Breast epithelium (tissue), 4 donors: ENCODE measurements around the gene STX8. TPM values are rescaled to one million over a fixed set of nuclear protein-coding genes. Genes with fewer than 3 reads are reported as not detected.

Source experiments
- DNase-seq, 2 donors: peaks; one replicate each; pipeline ENCODE4 v3.0.0-alpha.2; 2019; ENCODE audit warnings: low spot score in 2 of 2
- H3K27ac ChIP-seq, 2 donors: fragments of 200-600 bp; sonication (generic) in 1 of 2; one replicate each; pipeline ENCODE4 v1.5.1; 2016 to 2019; ENCODE audit warnings: mild to moderate bottlenecking in 1 of 2
- H3K27me3 ChIP-seq, 2 donors: fragments of 200-600 bp; sonication (generic) in 1 of 2; one replicate each; pipeline versions ENCODE4 v1.5.1 to v1.6.0; 2017 to 2019; ENCODE audit warnings: control low read depth in 1 of 2, mild to moderate bottlenecking in 1 of 2
- H3K36me3 ChIP-seq: fragments of 200-600 bp; one replicate; pipeline ENCODE4 v1.5.1; 2019
- H3K4me1 ChIP-seq, 2 donors: fragments of 200-600 bp; sonication (generic); one replicate each; pipeline ENCODE4 v1.5.1; 2016 to 2019; ENCODE audit warnings: control low read depth in 1 of 2
- H3K4me3 ChIP-seq, 3 donors: fragments of 200-600 bp; sonication (generic); 1 replicate in 2 of 3; 2 replicates in 1 of 3; pipeline ENCODE4 v1.5.1; 2016 to 2019; ENCODE audit warnings: mild to moderate bottlenecking in 3 of 3, moderate library complexity in 2 of 3
- H3K9me3 ChIP-seq, 2 donors: fragments of 200-600 bp; sonication (generic) in 1 of 2; one replicate each; pipeline ENCODE4 v1.5.1; 2016 to 2019; ENCODE audit warnings: control low read depth in 1 of 2
- POLR2A ChIP-seq: fragments of 450-650 bp; IDR thresholded peaks from one replicate; pipeline ENCODE4 v1.6.1; 2016; ENCODE audit warnings: antibody characterized with exemption, mild to moderate bottlenecking, moderate library complexity
- POLR2AphosphoS5 ChIP-seq, 3 donors: sonication (generic); formaldehyde crosslinking; IDR thresholded peaks; one replicate each; pipeline ENCODE4 v1.6.1; 2017; ENCODE audit warnings: antibody characterized with exemption in 3 of 3
- intact Hi-C: fragments of 100-400 bp; cut with DNase I; formaldehyde crosslinking; loops from one replicate; pipeline ENCODE4 v1.15.1; 2023; ENCODE audit warnings: low total_unique reads
- total RNA-seq, 3 donors: library from RNA; depleted of rRNA; stranded (reverse); fragments of >200 nt; gene quantifications; one replicate each; pipeline ENCODE4 v1.1.0, GENCODE V29; 2016
- TF ChIP-seq, protein P1 (sequence below), 3 donors: fragments of 450-650 bp; IDR thresholded peaks; one replicate each; pipeline ENCODE4 v1.5.1; 2016 to 2017; ENCODE audit warnings: antibody characterized with exemption in 3 of 3, mild to moderate bottlenecking in 3 of 3, moderate library complexity in 3 of 3

The STX8 gene
- total RNA-seq, 3 donors from 2014 or later = 54.1 to 101 (median 60.4) TPM

DNA sequence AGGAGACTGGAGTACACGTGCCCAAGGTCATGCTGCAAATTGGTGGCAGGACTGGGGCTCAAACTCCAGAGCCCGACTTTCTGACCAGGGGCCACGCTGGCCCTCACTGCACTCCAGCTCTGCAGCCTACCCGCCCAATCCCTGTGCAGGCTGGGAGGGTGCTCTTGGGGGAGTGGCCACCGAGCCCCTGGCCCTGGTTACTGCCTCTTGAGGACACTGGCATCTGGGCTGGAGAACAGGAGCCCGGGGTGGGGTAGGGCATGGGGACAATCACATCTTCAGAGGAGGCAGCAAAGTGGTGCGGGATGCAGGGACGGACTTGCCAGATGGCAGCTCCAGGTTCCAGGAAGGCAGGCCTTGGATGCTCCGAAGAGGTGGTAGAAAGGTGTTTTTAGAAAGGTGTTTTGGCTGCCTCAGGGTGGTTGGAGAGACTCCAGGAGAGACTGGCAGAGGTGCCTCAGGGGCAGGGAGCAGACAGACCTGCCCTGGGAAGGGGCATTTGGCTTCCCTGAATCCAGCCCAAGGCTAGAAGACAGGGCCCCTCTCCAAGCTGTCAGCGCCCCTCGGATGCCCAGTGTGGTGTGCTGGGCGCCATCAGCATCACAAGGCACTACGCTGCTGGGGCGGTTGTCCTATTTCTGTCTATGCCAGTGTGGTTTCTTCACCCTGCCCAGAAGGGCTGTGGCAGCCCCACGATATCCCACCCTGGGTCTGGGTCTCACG is 333.7 kb downstream of the STX8 start:
- Histone ChIP-seq H3K27ac (peak overlapping the region; percentile 96 to 97), H3K27me3 (no peaks in the 10 kb centered on the region), H3K36me3 (no peaks in the 10 kb centered on the region), H3K9me3 (no peaks in the 10 kb centered on the region), H3K4me3 (no peak overlapping the region), H3K4me1 (peaks cover 0 to 5% of the 10 kb centered on the region in 2 donors)
- intact Hi-C loops = no loop called here
- no peak for TF ChIP-seq POLR2AphosphoS5 (IDR thresholded peaks at IDR 0.05)
- TF ChIP-seq, protein P1, sequence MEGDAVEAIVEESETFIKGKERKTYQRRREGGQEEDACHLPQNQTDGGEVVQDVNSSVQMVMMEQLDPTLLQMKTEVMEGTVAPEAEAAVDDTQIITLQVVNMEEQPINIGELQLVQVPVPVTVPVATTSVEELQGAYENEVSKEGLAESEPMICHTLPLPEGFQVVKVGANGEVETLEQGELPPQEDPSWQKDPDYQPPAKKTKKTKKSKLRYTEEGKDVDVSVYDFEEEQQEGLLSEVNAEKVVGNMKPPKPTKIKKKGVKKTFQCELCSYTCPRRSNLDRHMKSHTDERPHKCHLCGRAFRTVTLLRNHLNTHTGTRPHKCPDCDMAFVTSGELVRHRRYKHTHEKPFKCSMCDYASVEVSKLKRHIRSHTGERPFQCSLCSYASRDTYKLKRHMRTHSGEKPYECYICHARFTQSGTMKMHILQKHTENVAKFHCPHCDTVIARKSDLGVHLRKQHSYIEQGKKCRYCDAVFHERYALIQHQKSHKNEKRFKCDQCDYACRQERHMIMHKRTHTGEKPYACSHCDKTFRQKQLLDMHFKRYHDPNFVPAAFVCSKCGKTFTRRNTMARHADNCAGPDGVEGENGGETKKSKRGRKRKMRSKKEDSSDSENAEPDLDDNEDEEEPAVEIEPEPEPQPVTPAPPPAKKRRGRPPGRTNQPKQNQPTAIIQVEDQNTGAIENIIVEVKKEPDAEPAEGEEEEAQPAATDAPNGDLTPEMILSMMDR (IDR thresholded peaks at IDR 0.05) = no peak
- TF ChIP-seq POLR2A = no peak
- DNase-seq = peak in 1 of 2 donors; percentile 22

DNA sequence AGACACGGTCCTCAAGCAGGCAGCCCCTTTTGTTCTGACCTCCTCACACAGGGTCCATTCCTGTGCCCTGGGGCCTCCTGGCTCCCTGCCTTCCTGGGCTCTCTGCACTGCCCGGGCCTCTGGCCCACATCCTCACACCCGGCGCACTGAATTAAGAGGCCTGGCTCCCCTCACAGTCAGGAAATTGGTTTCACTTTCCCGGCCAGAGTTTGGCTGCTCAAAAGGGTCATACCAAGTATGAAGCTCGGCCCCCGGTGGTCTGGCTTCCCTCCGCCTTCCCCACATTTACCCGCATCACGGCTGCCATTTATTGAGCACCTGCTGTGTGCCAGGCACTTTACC is 334.3 kb downstream of the STX8 start:
- H3K27me3 ChIP-seq = no peaks in the 10 kb centered on the region

DNA sequence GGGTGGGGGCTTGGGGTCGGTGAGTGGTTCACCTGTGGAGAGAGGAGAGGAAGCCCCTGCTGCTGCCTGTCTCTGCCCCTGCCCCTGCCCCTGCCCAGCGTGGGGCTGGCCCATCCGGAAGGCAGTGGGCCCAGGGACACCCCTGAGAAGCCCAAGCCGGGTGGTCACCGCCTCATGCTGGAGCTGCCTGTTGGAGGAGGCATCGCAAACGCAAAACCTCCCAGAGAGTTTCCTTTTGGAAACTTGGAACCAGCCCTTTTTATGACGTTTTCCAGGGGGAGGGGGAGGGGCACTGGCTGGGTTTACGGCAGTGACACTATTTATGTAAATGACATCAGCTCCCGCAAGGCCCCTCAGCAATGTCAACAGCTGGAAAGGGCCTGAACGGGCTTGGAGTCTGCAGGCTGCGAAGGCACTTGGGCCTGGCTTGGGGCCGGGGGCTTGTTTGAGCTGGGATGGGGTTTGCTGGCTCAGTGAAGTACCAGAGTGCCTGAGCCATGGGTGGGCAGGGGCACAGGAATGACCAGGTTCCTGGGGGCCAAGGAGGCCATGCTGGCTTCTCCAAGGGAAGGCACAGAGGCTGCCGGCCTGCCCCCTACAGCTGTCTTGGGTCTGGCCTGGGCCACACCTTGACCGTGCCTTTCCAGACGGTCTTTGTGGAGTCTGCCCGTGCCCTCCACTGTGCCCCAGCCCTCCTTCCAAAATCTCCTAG is 334.8 kb downstream of the STX8 start:
- Histone ChIP-seq H3K36me3 (no peaks in the 10 kb centered on the region), H3K27me3 (no peaks in the 10 kb centered on the region), H3K9me3 (no peaks in the 10 kb centered on the region), H3K4me1 (peaks cover 0 to 5% of the 10 kb centered on the region in 2 donors), H3K4me3 (peak overlapping the region; percentile 52 to 78 (median 66)), H3K27ac (peak overlapping the region; percentile 96 to 97)
- intact Hi-C loops = no loop called here
- peak; percentile 75 to 77 for DNase-seq
- TF ChIP-seq POLR2A (no peak), POLR2AphosphoS5 (IDR thresholded peaks at IDR 0.05) (peak; percentile 11 to 43 (median 18))

More for the DNA sequence above, 334.3 kb downstream of the STX8 start:
- H3K4me3 ChIP-seq = no peak overlapping the region
- TF ChIP-seq, protein P1 (IDR thresholded peaks at IDR 0.05) = no peak
- TF ChIP-seq POLR2AphosphoS5 (IDR thresholded peaks at IDR 0.05) (no peak), POLR2A (no peak)
- peak in 1 of 2 donors; percentile 35 for DNase-seq
- H3K27ac ChIP-seq = peak overlapping the region; percentile 96 to 97
- peaks cover 0 to 5% of the 10 kb centered on the region in 2 donors for H3K4me1 ChIP-seq
- no peaks in the 10 kb centered on the region for H3K9me3 ChIP-seq
- intact Hi-C loops = no loop called here
- H3K36me3 ChIP-seq = no peaks in the 10 kb centered on the region

- peak; percentile 67 to 73 for DNase-seq
- Histone ChIP-seq H3K4me3 (peak overlapping the region; percentile 52 to 78 (median 66)), H3K27me3 (no peaks in the 10 kb centered on the region), H3K9me3 (no peaks in the 10 kb centered on the region), H3K27ac (peak overlapping the region; percentile 96 to 97), H3K4me1 (peaks cover 0 to 5% of the 10 kb centered on the region in 2 donors), H3K36me3 (no peaks in the 10 kb centered on the region)
- intact Hi-C loops = no loop called here
- TF ChIP-seq POLR2A = peak; percentile 37
- TF ChIP-seq, protein P1 (IDR thresholded peaks at IDR 0.05) = no peak
- TF ChIP-seq POLR2AphosphoS5 (IDR thresholded peaks at IDR 0.05) = peak; percentile 14 to 79 (median 47)
Observed at GRCh38 chr17:9239793-9240658, 335.6 kb downstream of the STX8 start.

DNA sequence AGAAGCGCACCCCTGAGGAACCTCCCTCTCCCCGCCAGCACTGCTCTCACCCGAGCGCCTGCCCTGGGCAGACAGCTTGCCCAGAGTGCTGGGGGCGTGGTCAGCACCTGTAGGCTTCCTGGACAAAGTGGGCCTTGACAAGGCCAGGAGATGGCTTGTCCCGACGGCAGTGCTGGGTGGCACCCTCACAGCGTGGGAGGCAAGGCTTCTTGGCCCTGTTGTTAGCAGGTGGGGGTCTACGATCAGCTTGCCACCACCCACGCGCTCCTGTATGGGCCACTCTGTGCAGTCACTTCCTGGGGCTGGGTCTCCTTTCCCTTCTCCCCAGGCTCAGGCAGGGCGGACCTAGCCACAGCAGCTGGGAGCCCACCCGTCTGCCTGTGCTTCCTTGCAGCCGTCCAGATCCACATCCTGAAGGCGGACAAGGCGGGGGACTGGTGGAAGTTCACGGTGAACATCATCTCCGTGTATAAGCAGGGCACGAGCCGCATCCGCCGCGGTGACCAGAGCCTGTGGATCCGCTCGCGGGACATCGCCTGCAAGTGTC is 336.3 kb downstream of the STX8 start:
- no peak for DNase-seq
- H3K9me3 ChIP-seq = no peaks in the 10 kb centered on the region
- TF ChIP-seq POLR2A (no peak), POLR2AphosphoS5 (IDR thresholded peaks at IDR 0.05) (no peak)
- TF ChIP-seq, protein P1 (IDR thresholded peaks at IDR 0.05) = no peak
- intact Hi-C loops = no loop called here
- no peaks in the 10 kb centered on the region for H3K36me3 ChIP-seq
- H3K4me1 ChIP-seq = peaks cover 0 to 5% of the 10 kb centered on the region in 2 donors
- H3K27me3 ChIP-seq = no peaks in the 10 kb centered on the region
- H3K27ac ChIP-seq = peak overlapping the region; percentile 96 to 97
- peak overlapping the region; percentile 7 to 78 (median 66) for H3K4me3 ChIP-seq
